ENCODE results near the gene DIPK1B. TPM values are rescaled to one million over a fixed set of nuclear protein-coding genes. Genes with fewer than 3 reads are reported as not detected.

Gene DIPK1B
- total and polyA plus RNA-seq, 10 of the 15 experiments (the other 5 are each of a cell fraction or from before 2014, with no cell fraction given) = 0.08 to 0.28 (median 0.13) TPM; not detected in 3

GRCh38 chr9:136773386-136774044 is 61.1 kb downstream of the DIPK1B start (continued):
- TF ChIP-seq, protein P1, sequence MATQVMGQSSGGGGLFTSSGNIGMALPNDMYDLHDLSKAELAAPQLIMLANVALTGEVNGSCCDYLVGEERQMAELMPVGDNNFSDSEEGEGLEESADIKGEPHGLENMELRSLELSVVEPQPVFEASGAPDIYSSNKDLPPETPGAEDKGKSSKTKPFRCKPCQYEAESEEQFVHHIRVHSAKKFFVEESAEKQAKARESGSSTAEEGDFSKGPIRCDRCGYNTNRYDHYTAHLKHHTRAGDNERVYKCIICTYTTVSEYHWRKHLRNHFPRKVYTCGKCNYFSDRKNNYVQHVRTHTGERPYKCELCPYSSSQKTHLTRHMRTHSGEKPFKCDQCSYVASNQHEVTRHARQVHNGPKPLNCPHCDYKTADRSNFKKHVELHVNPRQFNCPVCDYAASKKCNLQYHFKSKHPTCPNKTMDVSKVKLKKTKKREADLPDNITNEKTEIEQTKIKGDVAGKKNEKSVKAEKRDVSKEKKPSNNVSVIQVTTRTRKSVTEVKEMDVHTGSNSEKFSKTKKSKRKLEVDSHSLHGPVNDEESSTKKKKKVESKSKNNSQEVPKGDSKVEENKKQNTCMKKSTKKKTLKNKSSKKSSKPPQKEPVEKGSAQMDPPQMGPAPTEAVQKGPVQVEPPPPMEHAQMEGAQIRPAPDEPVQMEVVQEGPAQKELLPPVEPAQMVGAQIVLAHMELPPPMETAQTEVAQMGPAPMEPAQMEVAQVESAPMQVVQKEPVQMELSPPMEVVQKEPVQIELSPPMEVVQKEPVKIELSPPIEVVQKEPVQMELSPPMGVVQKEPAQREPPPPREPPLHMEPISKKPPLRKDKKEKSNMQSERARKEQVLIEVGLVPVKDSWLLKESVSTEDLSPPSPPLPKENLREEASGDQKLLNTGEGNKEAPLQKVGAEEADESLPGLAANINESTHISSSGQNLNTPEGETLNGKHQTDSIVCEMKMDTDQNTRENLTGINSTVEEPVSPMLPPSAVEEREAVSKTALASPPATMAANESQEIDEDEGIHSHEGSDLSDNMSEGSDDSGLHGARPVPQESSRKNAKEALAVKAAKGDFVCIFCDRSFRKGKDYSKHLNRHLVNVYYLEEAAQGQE (IDR thresholded peaks at IDR 0.05; ENCODE audit: low read depth, low read length) = no peak
- TF ChIP-seq LARP7 (IDR thresholded peaks at IDR 0.05) = no peak
- TF ChIP-seq ASH2L (IDR thresholded peaks at IDR 0.05; ENCODE audit: borderline replicate concordance, low read depth) = no peak
- TF ChIP-seq ZBED1 (IDR thresholded peaks at IDR 0.05; ENCODE audit: borderline replicate concordance) = no peak
- TF ChIP-seq NBN (IDR thresholded peaks at IDR 0.05) = no peak
- no peak for TF ChIP-seq E4F1 (IDR thresholded peaks at IDR 0.05; ENCODE audit: borderline replicate concordance, partially characterized antibody)

MicroRNAs encoded within 50 kb of the gene (microRNA counts, 767-probe panel; counts per million panel counts)
- microRNA hsa-miR-126-3p = 2,470 counts per million, percentile 84 among the panel's probes with 10 or more counts

Small RNAs within 50 kb of the gene (microRNA-seq; reads per million reads assigned to microRNA genes)
- 1,695 reads per million, percentile 91 among the genes with 10 or more reads in this experiment for gene MIR126
- gene MIR6722 = not detected

Small RNAs within 50 kb of the gene (small RNA-seq; reads per million reads assigned to genes)
- gene MIR126 (4.1 reads per million, percentile 84 among the genes with 10 or more reads in this experiment), gene MIR6722 (not detected)

Other genes with a start within 250 kb of the DIPK1B start
Only the 7 nearest of the 19 such genes appear.
- gene EGFL7, start 49.7 kb upstream of the DIPK1B start, total RNA-seq (2014; rRNA removed) = 0.06 and 0.16 TPM in 2 replicates
- gene EGFL7, start 49.7 kb upstream of the DIPK1B start, total RNA-seq (2014; rRNA removed; fragmentation: Illumina TruSeq; extraction: Trizol) = not detected in 2 replicates
- gene EGFL7, start 49.7 kb upstream of the DIPK1B start, total RNA-seq (2021) = 0.46 and 0.64 TPM in 2 replicates
- 0.06 and 0.11 TPM in 2 replicates for gene EGFL7, start 49.7 kb upstream of the DIPK1B start, polyA plus RNA-seq (2011; rRNA removed)
- gene EGFL7, start 49.7 kb upstream of the DIPK1B start, polyA plus RNA-seq (2014; fragmentation: Illumina TruSeq; extraction: Trizol) = not detected in 2 replicates
- not detected for gene EGFL7, start 49.7 kb upstream of the DIPK1B start, polyA plus RNA-seq (2014; fragmentation: Nextera tagmentation; extraction: Ambion mirVana)
- 0.27 TPM in 1 of 2 replicates, not detected in the other for gene EGFL7, start 49.7 kb upstream of the DIPK1B start, polyA plus RNA-seq (2014; rRNA removed)
- gene EGFL7, start 49.7 kb upstream of the DIPK1B start, polyA plus RNA-seq (2016; fragmentation: Nextera tagmentation; extraction: Ambion mirVana) = under 1 TPM in 1 of 2 experiments, not detected in 1; 0.19 TPM
- 16.2 and 18.9 TPM in 2 replicates for gene AGPAT2, start 25.1 kb upstream of the DIPK1B start, total RNA-seq (2014; rRNA removed)
- 6.8 and 7.1 TPM in 2 replicates for gene AGPAT2, start 25.1 kb upstream of the DIPK1B start, total RNA-seq (2014; rRNA removed; fragmentation: Illumina TruSeq; extraction: Trizol)
- gene AGPAT2, start 25.1 kb upstream of the DIPK1B start, total RNA-seq (2021) = 22.5 TPM in 2 replicates
- 6.5 and 17.5 TPM in 2 replicates for gene AGPAT2, start 25.1 kb upstream of the DIPK1B start, polyA plus RNA-seq (2011; rRNA removed)
- 0.92 and 6.0 TPM in 2 replicates for gene AGPAT2, start 25.1 kb upstream of the DIPK1B start, polyA plus RNA-seq (2014; fragmentation: Illumina TruSeq; extraction: Trizol)
- gene AGPAT2, start 25.1 kb upstream of the DIPK1B start, polyA plus RNA-seq (2014; fragmentation: Nextera tagmentation; extraction: Ambion mirVana) = under 1 TPM; 0.10 to 0.47 TPM
- 25.4 and 28.5 TPM in 2 replicates for gene AGPAT2, start 25.1 kb upstream of the DIPK1B start, polyA plus RNA-seq (2014; rRNA removed)
- gene AGPAT2, start 25.1 kb upstream of the DIPK1B start, polyA plus RNA-seq (2016; fragmentation: Nextera tagmentation; extraction: Ambion mirVana) = 10 to 100 TPM; 19.5 to 23.7 TPM
- gene LCN10, start 30.4 kb downstream of the DIPK1B start, total RNA-seq (2014; rRNA removed) = 0.06 TPM in 1 of 2 replicates, not detected in the other
- gene LCN10, start 30.4 kb downstream of the DIPK1B start, total RNA-seq (2014; rRNA removed; fragmentation: Illumina TruSeq; extraction: Trizol) = 0.18 and 0.28 TPM in 2 replicates
- gene LCN10, start 30.4 kb downstream of the DIPK1B start, total RNA-seq (2021) = 0.21 and 0.51 TPM in 2 replicates
- gene LCN10, start 30.4 kb downstream of the DIPK1B start, polyA plus RNA-seq (2011; rRNA removed) = 1.3 TPM in 2 replicates
- gene LCN10, start 30.4 kb downstream of the DIPK1B start, polyA plus RNA-seq (2014; fragmentation: Illumina TruSeq; extraction: Trizol) = 0.16 TPM in 1 of 2 replicates, not detected in the other
- under 1 TPM in 1 of 2 experiments, not detected in 1; 0.11 TPM for gene LCN10, start 30.4 kb downstream of the DIPK1B start, polyA plus RNA-seq (2014; fragmentation: Nextera tagmentation; extraction: Ambion mirVana)
- 0.06 and 0.35 TPM in 2 replicates for gene LCN10, start 30.4 kb downstream of the DIPK1B start, polyA plus RNA-seq (2014; rRNA removed)
- 1 to 10 TPM in 1 of 2 experiments, under 1 TPM in 1; 0.39 to 1.1 TPM for gene LCN10, start 30.4 kb downstream of the DIPK1B start, polyA plus RNA-seq (2016; fragmentation: Nextera tagmentation; extraction: Ambion mirVana)
- not detected in 2 replicates for gene LCN6, start 36.0 kb downstream of the DIPK1B start, total RNA-seq (2014; rRNA removed)
- not detected in 2 replicates for gene LCN6, start 36.0 kb downstream of the DIPK1B start, total RNA-seq (2014; rRNA removed; fragmentation: Illumina TruSeq; extraction: Trizol)
- gene LCN6, start 36.0 kb downstream of the DIPK1B start, total RNA-seq (2021) = not detected in 2 replicates
- not detected in 2 replicates for gene LCN6, start 36.0 kb downstream of the DIPK1B start, polyA plus RNA-seq (2011; rRNA removed)
- not detected in 2 replicates for gene LCN6, start 36.0 kb downstream of the DIPK1B start, polyA plus RNA-seq (2014; fragmentation: Illumina TruSeq; extraction: Trizol)
- gene LCN6, start 36.0 kb downstream of the DIPK1B start, polyA plus RNA-seq (2014; fragmentation: Nextera tagmentation; extraction: Ambion mirVana) = not detected
- gene LCN6, start 36.0 kb downstream of the DIPK1B start, polyA plus RNA-seq (2014; rRNA removed) = not detected in 2 replicates
- not detected for gene LCN6, start 36.0 kb downstream of the DIPK1B start, polyA plus RNA-seq (2016; fragmentation: Nextera tagmentation; extraction: Ambion mirVana)
- gene LCN8, start 45.7 kb downstream of the DIPK1B start, total RNA-seq (2014; rRNA removed) = not detected in 2 replicates
- gene LCN8, start 45.7 kb downstream of the DIPK1B start, total RNA-seq (2014; rRNA removed; fragmentation: Illumina TruSeq; extraction: Trizol) = not detected in 2 replicates
- not detected in 2 replicates for gene LCN8, start 45.7 kb downstream of the DIPK1B start, total RNA-seq (2021)
- gene LCN8, start 45.7 kb downstream of the DIPK1B start, polyA plus RNA-seq (2011; rRNA removed) = not detected in 2 replicates
- gene LCN8, start 45.7 kb downstream of the DIPK1B start, polyA plus RNA-seq (2014; fragmentation: Illumina TruSeq; extraction: Trizol) = not detected in 2 replicates
- not detected for gene LCN8, start 45.7 kb downstream of the DIPK1B start, polyA plus RNA-seq (2014; fragmentation: Nextera tagmentation; extraction: Ambion mirVana)
- gene LCN8, start 45.7 kb downstream of the DIPK1B start, polyA plus RNA-seq (2014; rRNA removed) = not detected in 2 replicates
- gene LCN8, start 45.7 kb downstream of the DIPK1B start, polyA plus RNA-seq (2016; fragmentation: Nextera tagmentation; extraction: Ambion mirVana) = not detected
- gene LCN15, start 51.9 kb downstream of the DIPK1B start, total RNA-seq (2014; rRNA removed) = 0.22 TPM in 1 of 2 replicates, not detected in the other
- not detected in 2 replicates for gene LCN15, start 51.9 kb downstream of the DIPK1B start, total RNA-seq (2014; rRNA removed; fragmentation: Illumina TruSeq; extraction: Trizol)
- gene LCN15, start 51.9 kb downstream of the DIPK1B start, total RNA-seq (2021) = not detected in 2 replicates
- gene LCN15, start 51.9 kb downstream of the DIPK1B start, polyA plus RNA-seq (2011; rRNA removed) = not detected in 2 replicates
- gene LCN15, start 51.9 kb downstream of the DIPK1B start, polyA plus RNA-seq (2014; fragmentation: Illumina TruSeq; extraction: Trizol) = not detected in 2 replicates
- not detected for gene LCN15, start 51.9 kb downstream of the DIPK1B start, polyA plus RNA-seq (2014; fragmentation: Nextera tagmentation; extraction: Ambion mirVana)
- gene LCN15, start 51.9 kb downstream of the DIPK1B start, polyA plus RNA-seq (2014; rRNA removed) = 0.11 TPM in 1 of 2 replicates, not detected in the other
- gene LCN15, start 51.9 kb downstream of the DIPK1B start, polyA plus RNA-seq (2016; fragmentation: Nextera tagmentation; extraction: Ambion mirVana) = under 1 TPM; 0.37 to 0.50 TPM
- 42.5 and 43.1 TPM in 2 replicates for gene TMEM141, start 78.8 kb downstream of the DIPK1B start, total RNA-seq (2014; rRNA removed)
- gene TMEM141, start 78.8 kb downstream of the DIPK1B start, total RNA-seq (2014; rRNA removed; fragmentation: Illumina TruSeq; extraction: Trizol) = 27.4 and 29.2 TPM in 2 replicates
- 31.1 and 36.1 TPM in 2 replicates for gene TMEM141, start 78.8 kb downstream of the DIPK1B start, total RNA-seq (2021)
- gene TMEM141, start 78.8 kb downstream of the DIPK1B start, polyA plus RNA-seq (2011; rRNA removed) = 11.0 and 20.2 TPM in 2 replicates
- 15.2 and 38.1 TPM in 2 replicates for gene TMEM141, start 78.8 kb downstream of the DIPK1B start, polyA plus RNA-seq (2014; fragmentation: Illumina TruSeq; extraction: Trizol)
- 10 to 100 TPM in 1 of 2 experiments, 1 to 10 TPM in 1; 7.8 to 13.3 TPM for gene TMEM141, start 78.8 kb downstream of the DIPK1B start, polyA plus RNA-seq (2014; fragmentation: Nextera tagmentation; extraction: Ambion mirVana)
- 37.7 and 43.5 TPM in 2 replicates for gene TMEM141, start 78.8 kb downstream of the DIPK1B start, polyA plus RNA-seq (2014; rRNA removed)
- gene TMEM141, start 78.8 kb downstream of the DIPK1B start, polyA plus RNA-seq (2016; fragmentation: Nextera tagmentation; extraction: Ambion mirVana) = 10 to 100 TPM; 46.7 to 48.6 TPM

All from GM12878 (cell line).